Kidney (tissue), 2 donors: Measurements from ENCODE around the gene ANKS6. TPM values are rescaled to one million over a fixed set of nuclear protein-coding genes. Genes with fewer than 3 reads are reported as not detected.

Source experiments
- polyA plus RNA-seq: library from polyadenylated mRNA; stranded (reverse); fragments of 350-450 nt; fragmentation: Illumina TruSeq; extraction: RNeasy Lipid Tissue Mini Kit (QIAGEN cat#74804); gene quantifications from one replicate; pipeline ENCODE4 v1.2.3, GENCODE V29; 2014; ENCODE audit warnings: low read depth, low replicate concordance; ENCODE audit not compliant: insufficient read depth
- total RNA-seq: library from RNA; stranded (reverse); fragmentation: NEBNext Ultra II Directional; extraction: Animal tissue kit (Norgen Biotek cat#: 25700); gene quantifications from one replicate; pipeline ENCODE4 v1.2.1, GENCODE V29; 2021
- donor health status: DM: yes; HTN: yes; CAD: no.

ANKS6 gene
- total and polyA plus RNA-seq, 2 donors from 2014 or later: 22.0 to 31.8 TPM

Other genes starting within 250 kb of the ANKS6 start
- 0.06 TPM for gene GABBR2, start 87.6 kb downstream of the ANKS6 start, total RNA-seq
- gene GABBR2, start 87.6 kb downstream of the ANKS6 start, polyA plus RNA-seq: not detected
- gene GALNT12, start 11.1 kb upstream of the ANKS6 start, total RNA-seq: 10.8 TPM
- gene GALNT12, start 11.1 kb upstream of the ANKS6 start, polyA plus RNA-seq: 3.6 TPM
- 42.0 TPM for gene COL15A1, start 147.4 kb upstream of the ANKS6 start, total RNA-seq
- gene COL15A1, start 147.4 kb upstream of the ANKS6 start, polyA plus RNA-seq: 4.7 TPM